ENCODE measurements around the gene MORC3.

The MORC3 gene

DNA sequence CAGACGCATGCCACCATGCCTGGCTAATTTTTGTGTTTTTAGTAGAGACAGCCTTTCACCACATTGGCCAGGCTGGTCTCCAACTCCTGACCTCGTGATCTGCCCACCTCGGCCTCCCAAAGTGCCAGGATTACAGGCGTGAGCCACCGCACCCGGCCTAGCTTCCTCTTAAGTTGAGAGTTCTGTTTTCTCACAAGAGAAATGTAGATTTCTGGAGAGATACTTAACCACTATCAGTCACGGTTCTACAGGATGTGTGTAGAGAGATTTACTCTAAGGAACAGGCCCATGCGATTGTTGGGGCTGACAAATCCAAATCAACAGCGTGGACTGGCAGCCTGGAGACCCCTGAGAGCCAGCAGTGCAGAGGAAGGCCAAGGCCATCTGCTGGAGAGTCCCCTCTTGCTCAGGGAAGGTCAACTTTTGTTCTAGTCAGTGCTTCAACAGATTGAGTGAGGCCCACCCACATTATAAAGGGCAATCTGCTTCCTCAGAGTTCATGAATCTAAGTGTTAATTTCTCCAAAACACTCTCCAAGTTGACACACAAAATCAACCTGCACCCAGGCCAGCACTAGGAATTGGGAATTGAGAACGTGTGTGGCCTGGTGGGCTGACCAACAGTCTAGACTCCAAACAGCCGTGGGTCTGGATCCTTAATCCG, 103.9 kb downstream of the MORC3 start:
- H3K4me1 ChIP-seq (ENCODE audit: control insufficient read depth, insufficient read depth, low read length): no peaks in the 10 kb centered on the region
- H3K4me3 ChIP-seq (ENCODE audit: low read depth, low read length): no peak overlapping the region
- no peaks in the 10 kb centered on the region for H3K9me3 ChIP-seq (ENCODE audit: control insufficient read depth, insufficient read depth, low read length)
- H3K9ac ChIP-seq (ENCODE audit: low read depth, low read length): no peak overlapping the region
- no peaks in the 10 kb centered on the region for H3K36me3 ChIP-seq (ENCODE audit: control insufficient read depth, insufficient read depth, low read length)
- H3K27me3 ChIP-seq (ENCODE audit: control insufficient read depth, insufficient read depth, low read length): no peaks in the 10 kb centered on the region
- H3K27ac ChIP-seq (ENCODE audit: low read depth, low read length): no peak overlapping the region

DNA sequence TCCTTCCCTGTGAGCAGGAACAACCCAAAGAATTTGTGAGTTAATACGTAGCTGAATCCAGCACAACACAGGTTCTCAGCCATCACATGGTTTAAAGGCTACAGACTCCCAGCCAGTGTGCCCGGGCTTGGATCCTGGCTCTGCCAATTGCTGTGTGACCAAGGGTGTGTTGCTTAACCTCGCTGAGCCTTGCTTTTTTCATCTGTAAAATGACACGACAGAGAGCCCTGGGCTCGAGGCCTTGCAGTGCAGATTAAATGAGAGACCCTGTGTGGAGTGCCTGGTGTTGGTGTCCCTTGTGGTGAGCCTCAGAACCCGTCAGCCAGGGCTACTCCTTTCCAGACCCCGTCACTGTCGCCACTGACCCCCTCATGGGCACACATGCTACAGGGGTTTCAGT, 104.6 kb downstream of the MORC3 start:
- Histone ChIP-seq H3K4me3 (ENCODE audit: low read depth, low read length) (no peak overlapping the region), H3K27me3 (ENCODE audit: control insufficient read depth, insufficient read depth, low read length) (no peaks in the 10 kb centered on the region), H3K4me1 (ENCODE audit: control insufficient read depth, insufficient read depth, low read length) (no peaks in the 10 kb centered on the region), H3K36me3 (ENCODE audit: control insufficient read depth, insufficient read depth, low read length) (no peaks in the 10 kb centered on the region), H3K27ac (ENCODE audit: low read depth, low read length) (no peak overlapping the region), H3K9me3 (ENCODE audit: control insufficient read depth, insufficient read depth, low read length) (no peaks in the 10 kb centered on the region), H3K9ac (ENCODE audit: low read depth, low read length) (no peak overlapping the region)

DNA sequence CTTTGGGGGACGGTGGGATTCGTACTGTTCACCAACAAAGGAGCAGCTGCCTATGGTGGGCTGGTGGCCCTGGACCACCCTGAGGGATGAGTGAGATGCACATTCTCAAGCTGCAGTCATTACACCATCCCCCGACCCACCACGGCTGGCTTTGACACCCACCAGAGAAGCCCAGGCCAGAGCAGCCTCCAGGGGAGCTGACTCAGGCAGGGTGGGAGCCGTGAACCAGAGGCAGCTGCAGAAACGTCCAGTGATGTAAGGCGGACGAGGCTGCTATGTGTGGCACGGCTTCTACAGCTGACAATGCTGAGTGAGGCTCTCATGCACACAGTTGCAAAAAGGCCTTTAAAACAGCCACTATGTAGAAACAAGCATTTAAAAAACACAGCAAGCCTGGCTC, 105.3 kb downstream of the MORC3 start:
- no peaks in the 10 kb centered on the region for H3K9me3 ChIP-seq (ENCODE audit: control insufficient read depth, insufficient read depth, low read length)
- no peak overlapping the region for H3K9ac ChIP-seq (ENCODE audit: low read depth, low read length)

More for the DNA sequence above, 105.3 kb downstream of the MORC3 start:
- no peaks in the 10 kb centered on the region for H3K27me3 ChIP-seq (ENCODE audit: control insufficient read depth, insufficient read depth, low read length)
- 0 out of 2 replicates have a peak, but pooled peaks cover 4% of the 10 kb centered on the region for H3K4me1 ChIP-seq (ENCODE audit: control insufficient read depth, insufficient read depth, low read length)
- no peak overlapping the region for H3K4me3 ChIP-seq (ENCODE audit: low read depth, low read length)
- no peaks in the 10 kb centered on the region for H3K36me3 ChIP-seq (ENCODE audit: control insufficient read depth, insufficient read depth, low read length)
- no peak overlapping the region for H3K27ac ChIP-seq (ENCODE audit: low read depth, low read length)
